NCI-H2196 treated with DMSO at 0.1 percent for 48 hours (cell line): ENCODE results near the gene ZFYVE21.

Experiments used
- DNase-seq: peaks from one replicate; lab custom pipeline; 2025; ENCODE audit not compliant: unreplicated experiment; lab: John Stamatoyannopoulos, UW

ZFYVE21 gene

DNA sequence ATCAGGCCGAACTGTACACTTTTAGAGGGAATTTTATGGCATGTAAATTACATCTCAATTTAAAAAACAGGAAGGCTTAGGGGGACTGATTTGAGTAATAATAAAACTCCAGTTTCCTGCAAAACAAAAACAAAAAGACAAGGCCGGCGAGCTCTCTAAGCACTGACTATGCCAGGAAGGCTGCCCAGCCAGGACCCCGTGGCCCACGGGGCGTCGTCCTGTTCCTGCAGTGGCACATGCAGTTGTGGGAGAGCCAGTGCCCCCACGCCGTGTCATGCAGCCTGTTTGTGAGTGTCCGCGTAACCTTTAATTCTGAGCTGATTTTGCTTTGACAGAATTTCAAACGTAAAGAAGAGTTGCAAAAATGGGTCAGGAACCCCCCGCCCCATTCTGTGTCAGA, 10.9 kb upstream of the ZFYVE21 start:
- no peak for DNase-seq

DNA sequence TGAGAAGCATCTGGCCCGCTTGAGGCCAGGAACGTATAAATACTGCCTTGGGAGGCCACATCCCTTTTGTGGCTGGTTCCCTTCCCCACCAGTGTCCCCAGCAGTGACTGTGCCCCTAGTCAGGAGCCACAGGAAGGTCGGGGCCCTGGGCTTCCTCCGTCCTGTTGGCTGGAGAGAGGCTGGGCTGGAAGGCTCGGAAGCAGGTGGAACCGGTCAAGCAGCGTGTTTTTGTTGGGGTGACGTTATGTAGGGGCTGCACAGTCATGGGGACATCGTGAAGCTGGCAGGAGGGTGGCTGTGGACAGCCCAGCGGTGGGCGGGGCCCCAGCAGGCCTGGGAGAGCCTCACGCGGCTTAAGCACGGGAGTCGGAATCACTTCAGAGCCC, 10.5 kb upstream of the ZFYVE21 start:
- no peak for DNase-seq

DNA sequence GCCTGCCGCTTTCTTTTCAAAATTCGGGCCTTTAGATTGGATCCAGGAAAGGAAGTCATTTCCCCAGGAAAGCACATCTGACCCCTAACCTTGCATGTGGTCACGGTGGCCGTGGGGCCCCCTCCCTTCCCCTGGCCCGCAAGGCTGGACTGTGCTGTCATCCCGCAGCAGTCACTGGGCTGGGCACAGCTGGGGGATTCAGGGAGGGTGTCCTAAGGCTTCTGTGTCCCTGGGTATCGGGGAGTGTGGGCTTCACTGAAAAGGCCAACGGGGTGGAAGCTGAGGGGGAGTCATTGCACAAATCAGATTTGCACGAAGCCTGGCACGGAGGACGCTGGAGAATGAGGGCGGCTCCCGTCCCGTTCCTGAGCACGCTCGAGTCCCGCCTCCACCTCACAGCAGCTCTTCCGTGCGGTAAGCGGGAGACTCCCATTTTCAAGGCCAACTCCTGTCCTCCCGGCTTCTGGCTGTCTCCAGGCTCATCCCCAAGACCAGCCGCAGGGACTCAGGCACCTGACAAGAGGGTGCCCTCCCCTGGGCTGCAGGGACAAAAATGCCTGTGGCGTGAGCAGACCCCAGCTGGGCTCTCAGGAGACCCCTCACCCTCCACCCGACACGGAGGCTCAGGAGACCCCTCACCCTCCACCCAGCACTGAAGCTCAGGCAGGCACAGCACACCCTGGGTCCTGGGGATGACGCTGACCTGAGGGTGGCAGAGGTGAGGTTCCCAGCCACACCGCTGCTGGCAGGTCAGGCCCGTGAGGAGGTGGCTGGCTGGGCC, 9.9 kb upstream of the ZFYVE21 start:
- DNase-seq = no peak

DNA sequence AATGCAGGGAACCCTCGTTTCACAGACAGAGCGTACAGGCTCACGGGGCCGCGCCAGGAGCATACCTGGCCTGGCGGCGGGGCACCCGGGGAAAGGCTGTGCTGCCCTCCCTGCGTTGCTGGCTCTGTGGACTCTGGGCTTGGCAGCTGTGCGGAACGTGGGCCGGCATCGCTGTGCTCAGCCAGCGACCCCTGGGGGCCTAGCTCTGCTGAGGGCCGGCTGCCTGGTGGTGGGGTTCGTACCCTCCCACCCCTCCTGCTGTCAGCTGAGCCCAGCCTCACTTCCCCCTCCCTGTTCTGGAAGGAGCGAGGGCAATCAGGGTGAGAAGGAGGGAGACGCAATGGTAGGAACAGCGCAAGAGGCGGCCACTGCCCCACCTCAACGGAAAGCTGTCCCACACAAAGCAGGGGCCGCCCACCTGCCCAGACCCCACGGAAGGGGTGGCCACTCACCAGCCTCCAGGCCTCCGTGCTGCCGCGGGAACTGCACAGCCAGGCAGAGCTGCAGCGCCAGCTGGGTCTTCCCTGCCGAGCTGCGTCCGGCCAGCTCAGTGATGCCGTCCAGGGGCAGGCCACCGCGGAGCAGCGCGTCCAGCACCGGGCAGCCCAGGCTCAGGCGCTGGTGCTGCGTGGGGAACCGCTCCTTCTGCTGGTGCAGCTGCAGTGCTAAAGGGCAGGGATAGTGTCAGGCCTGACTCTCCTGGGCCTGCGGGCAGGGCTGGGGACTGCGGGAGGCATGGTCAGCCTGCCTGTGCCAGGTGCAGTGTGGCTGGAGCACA, 8.9 kb upstream of the ZFYVE21 start:
- DNase-seq = no peak

DNA sequence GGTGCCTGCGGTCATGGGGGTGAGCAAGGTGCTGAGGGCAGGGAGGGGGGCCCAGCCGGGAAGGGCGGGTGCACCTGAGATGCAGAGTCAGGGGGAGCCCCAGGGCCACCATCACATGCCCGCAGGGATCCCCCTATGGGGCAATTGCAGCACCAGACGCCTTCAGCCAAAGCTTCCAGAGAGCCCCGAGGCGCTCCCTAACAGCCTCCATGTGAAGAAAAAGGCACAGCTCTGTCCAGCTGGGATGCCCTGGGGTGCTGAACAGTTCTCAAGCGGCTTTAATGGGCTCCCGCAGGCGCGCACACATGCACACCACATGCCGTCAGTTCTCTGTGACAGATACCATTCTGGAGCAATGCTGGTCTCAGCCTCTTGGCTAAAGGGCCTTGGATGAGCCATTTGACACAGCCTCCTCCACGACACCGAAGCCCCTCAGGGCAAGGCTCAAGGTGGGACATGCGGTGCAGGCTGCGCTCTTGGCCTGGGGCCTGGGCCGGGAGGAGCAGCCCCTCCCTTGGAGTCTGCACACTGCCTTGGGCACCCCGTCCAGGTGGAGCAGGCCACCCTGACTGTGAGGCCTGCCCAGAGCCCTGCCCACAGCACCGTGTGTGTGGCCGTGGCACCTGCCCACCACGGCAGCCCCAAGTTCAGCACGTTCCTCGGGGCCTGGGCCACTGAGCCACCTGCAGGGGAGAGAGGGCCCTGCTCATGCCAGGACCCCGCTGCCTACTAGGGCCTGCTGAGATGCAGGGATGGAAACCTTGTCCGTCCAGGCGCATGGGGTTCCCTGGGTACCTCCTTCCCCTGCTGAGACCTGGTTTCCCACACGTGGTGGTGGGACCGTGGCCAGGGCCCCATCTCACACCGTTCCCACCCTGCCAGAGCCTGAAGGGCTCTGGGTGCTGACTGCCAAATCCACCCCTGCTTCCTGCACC, 8.0 kb upstream of the ZFYVE21 start:
- DNase-seq = no peak

DNA sequence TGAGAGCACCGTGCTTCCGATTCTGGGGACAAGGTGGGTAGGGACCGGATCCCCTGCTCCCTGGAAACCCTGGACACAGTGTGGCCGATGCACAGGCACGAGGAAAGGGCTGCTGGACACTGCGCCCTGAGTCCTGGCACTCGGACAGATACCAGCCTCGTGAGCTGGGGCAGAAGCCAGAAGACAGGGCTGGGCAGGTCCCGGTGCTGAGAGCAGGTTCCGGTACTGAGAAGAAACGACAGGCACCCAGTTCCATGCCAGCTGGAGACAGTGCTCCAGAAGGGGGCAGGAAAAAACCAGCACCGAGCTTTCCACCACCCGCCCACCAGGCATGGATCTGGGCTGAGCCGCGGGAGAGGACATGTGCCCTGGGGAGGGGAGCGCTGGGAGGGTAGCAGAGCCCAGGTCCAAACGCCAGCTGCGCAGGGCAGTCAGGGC, 6.8 kb upstream of the ZFYVE21 start:
- no peak for DNase-seq

DNA sequence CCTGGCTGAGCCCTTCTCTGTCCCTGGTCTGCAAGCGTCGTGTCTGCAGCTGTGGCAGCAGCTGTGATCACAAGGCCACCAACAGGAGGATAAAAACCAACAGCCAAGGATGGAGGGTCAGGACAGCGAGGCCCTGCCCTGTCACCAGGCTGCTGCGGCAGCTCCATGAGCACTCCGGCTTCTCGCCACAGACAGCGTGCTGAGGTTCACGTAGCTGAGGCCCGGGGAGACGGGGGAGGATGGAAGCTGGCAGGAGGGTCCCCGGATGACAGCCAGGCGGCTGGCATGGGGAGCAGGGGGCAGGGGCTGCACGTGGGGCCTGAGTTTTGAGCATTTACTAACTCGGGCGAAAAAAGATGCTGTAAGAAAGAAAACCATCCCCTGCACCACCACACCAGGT, 5.8 kb upstream of the ZFYVE21 start:
- DNase-seq = no peak

DNA sequence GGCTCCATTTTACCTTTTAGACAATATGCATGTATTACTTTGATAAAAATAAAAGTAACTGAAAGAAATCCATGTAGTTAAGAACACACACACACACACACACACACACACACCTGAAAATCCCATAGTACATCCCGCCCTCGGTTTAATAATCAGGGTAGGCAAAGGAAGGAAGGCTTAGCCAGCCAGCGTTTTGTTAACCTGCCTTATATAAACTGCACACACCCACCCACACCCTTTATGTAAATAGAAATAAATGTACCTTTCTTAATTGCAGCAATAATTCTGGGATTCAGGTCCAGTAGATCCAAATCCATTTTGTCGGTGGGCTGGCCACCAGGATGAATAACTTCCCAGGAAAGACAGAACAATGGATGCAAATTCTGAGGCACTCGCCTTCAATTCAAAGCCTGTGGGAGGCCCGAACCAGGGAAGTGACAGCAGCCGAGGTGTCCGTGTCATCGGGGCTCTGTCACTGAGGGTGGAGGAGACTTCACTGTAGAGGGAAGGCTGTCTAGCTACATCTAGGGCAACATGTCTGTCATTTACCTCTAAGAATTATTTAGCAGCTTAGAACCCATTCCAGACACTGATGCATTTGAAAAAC, 4.7 kb upstream of the ZFYVE21 start:
- DNase-seq = no peak

DNA sequence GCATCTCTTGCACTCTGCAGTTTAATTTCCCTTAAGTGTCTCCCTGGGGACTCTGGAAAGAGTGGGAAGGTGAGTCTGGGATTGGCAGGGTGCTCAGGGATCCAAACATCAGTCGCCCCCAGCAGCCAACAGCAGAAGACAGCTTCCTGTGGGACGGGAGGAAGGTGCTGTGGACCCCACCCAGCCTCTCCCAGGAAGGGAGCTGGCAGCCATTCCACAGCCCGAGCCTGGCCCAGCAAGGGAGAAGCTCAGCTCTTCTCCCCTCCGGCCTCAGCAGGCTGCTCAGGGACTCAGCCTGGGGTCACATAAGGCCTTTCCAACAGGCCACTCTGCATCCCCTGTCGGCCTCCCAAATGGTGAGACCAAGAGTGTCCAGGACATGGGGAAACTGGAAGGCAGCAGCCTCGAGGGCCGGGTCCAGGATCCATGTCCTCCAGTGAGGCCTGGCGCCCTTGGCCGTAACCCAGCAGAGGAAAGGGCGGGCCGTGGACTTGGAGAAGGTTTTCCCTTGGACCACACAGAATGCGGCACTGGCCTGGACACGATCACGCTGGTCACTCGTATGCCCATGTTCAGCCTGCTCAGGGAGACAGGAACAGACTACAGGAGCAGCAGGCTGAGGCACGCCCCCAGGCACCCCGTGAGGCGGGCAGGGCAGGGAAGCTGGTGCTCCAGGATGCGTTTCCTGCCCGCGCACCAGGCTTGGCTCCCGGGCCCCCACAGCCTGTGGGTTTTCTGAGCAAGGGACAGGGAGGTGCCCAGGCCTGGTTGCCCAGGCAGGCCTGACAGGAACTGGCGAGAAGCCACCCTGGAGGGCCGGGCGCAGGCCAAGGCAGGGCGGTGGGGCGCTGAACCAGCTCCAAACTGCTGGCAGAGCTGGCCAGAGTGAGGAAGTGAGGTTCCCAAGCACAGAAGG, 3.8 kb upstream of the ZFYVE21 start:
- DNase-seq = peak; percentile 3

DNA sequence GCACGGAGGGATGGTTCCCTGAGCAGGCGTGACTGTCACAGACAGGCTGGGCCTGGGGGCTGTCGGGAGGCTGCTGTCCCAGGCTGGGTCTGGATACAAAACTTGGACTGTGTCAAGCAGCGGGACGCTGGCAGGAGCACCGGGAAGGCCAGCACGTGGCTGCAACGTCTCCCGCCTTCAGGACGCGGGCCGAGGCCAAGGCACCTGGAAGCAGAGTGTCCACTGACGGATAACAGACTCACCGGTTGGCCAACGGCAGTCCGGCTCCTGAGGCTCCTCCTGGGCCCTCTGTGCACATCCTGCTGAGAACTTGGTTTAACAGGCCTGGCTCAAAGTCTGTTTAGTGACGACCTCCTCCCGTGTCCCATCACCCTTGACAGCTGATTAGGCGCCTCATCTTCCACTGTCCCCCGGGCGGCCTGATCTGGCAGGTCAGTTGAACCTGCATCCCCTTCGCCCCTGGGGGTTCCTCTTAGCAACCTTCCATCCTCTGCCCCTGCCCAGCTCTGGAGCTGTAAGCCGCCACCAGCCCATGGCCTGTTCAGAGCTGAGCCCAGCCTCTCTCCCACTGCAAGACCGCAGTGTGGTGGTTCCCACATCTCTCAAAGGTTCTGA, 2.9 kb upstream of the ZFYVE21 start:
- DNase-seq = no peak

DNA sequence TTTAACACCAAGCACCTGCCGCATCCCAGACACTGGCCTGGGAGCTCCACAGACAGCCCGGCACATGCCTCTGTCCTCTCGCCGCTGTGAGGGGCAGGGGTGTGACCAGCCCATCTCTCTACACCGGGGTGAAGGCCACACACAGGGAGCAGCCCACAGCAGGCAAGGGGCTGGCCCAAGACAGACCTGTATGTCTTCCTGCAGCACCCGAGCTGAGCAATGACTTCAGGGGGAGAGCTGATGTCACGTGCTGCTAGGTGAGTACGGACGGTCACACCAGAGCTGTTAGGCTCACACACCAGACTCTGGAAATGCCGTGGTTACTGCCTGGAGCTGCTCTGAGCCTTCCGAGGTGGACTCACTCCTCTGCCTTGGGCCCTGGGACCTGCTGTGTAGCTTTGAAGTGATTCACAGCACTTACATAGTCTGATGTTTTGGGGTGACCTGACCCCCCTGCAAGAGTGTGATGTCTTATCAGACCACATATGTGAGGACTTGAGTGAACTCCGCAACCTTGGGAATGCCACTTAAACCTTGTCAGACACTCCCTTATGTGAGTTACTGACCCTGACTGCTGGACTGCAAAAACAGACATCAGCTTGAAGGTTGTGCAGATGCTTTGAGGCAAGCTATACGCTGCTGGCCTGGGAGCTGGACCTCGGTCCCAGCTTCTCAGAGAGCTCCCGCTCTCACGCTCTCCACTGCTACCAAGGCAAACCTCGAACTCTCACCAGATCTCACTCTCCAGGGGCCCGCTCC, 2.1 kb upstream of the ZFYVE21 start:
- no peak for DNase-seq

DNA sequence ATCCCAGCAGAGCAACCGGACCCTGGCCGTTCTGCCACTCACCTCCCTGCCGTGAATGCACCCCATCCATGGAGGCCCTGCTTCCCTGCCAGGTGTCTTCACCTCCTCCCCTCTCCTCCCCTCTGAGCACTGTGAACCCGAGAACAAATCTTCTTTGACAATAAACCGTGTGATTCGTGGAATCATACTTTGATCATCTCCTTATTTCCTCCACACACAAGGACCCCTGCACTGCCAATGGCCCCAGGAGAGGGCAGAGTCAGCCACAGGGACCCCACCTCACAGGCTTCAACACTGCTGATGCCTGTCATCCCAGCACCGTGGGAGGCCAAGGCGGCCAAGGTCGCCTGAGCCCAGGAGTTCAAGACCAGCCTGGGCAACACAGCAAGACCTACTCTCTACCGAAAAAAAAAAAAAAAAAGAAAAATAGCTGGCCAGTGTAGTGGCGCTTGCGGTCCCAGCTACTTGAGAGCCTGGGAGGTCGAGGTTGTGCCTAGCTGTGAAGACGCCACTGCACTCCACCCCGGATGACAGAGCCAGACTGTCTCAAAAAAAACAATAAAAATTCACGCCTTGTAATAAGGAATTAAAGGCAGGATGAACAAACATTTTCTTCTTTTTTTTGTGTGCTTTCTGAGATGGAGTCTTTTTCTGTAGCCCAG, 1.4 kb upstream of the ZFYVE21 start:
- DNase-seq = no peak

DNA sequence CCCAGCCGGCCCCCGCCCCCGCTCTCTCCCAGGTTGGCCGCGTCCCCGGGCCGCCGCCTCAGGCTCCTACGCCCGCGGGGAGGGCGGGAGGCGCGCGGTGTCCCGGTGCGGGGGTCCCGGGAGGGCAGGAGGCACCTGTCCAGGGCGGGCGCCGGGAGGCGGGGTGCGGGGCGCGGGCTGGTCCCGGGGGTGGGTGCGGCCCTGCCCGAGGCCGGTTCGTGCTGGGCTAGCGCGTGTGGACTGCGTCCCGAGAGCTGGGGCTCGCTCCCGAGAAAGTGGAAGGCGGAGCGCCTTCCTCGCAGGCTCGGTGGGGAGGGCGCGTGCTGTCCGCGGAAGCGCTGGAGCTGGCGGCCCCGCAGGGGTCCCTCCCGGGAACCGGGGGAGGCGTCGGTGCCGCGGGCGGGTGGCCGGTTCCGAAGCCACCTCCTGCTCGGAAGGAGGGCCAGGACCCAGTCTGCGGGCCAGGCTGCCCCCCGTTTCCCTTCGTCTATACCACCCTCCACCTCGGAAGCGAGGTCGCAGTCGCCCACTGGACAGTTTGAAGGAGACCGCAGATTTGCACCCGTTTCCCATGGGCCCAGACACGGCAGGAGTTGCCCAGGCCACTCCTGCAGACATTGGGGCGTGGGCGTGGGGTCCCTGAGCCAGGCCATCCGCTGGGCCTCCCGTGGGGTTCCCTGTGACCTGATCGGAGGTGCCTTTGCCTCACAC, 636 bp downstream of the ZFYVE21 start:
- DNase-seq = no peak

DNA sequence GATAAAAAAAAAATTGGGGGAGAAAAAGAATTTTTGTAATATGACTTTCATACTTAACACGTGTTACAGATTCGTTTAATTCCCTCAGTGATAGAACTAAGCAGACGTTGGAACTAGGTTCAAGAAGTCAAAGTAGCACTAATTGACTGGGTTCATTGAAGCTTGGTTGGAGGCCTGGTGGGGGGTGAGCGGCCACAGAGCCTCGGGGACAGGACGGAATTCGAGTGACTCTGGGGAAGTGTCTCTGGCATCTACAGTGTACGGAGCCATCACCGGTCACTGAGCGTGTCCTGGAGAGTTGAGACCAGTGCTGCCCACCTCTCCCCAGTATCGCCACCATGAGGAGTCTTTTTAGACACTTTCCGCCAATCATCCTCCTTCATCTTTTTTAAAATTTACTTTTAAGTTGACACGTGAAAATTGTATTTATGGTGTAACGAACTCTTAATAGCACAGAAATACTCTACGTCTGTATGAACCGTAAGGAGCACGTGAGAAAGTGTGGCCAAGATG, 1.3 kb downstream of the ZFYVE21 start:
- DNase-seq = no peak

DNA sequence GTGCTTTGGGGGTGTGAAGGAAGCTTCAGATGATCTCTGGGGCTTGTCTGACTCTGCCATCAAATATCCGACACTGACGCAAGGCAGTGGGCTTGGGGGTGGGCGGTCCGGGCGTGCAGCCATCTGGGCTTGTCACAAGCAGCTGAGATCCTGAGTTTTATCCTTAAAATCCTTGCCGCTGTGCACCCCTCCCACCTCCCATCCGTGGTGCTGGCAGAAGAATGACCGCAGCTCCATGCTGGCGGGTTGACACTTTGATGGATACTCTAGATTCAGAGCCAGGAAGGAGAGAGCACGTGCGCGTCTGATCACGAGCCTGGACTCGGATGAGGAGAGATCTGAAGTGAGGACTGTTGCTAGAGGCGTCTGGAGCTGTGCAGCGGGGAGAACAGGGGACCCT, 3.0 kb downstream of the ZFYVE21 start:
- no peak for DNase-seq

DNA sequence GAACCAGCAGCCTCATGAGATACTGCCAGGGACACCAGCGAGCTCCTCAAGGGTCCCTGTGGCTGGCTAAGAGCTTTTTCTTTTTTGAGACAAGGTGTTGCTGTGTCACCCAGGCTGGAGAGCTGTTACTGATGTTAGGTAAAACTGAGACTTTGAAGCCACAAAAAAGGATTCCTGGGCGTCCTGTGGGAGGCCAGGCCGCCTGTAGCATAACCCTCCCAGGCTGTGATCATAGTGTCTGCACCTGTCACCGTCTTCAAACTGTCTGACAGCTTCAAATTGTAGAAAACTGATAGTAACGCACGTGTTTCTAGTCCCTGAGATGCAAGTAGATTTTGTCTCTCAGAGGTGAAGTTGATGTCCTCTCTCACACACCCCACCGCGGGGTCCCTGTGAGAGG, 4.1 kb downstream of the ZFYVE21 start:
- DNase-seq = no peak

DNA sequence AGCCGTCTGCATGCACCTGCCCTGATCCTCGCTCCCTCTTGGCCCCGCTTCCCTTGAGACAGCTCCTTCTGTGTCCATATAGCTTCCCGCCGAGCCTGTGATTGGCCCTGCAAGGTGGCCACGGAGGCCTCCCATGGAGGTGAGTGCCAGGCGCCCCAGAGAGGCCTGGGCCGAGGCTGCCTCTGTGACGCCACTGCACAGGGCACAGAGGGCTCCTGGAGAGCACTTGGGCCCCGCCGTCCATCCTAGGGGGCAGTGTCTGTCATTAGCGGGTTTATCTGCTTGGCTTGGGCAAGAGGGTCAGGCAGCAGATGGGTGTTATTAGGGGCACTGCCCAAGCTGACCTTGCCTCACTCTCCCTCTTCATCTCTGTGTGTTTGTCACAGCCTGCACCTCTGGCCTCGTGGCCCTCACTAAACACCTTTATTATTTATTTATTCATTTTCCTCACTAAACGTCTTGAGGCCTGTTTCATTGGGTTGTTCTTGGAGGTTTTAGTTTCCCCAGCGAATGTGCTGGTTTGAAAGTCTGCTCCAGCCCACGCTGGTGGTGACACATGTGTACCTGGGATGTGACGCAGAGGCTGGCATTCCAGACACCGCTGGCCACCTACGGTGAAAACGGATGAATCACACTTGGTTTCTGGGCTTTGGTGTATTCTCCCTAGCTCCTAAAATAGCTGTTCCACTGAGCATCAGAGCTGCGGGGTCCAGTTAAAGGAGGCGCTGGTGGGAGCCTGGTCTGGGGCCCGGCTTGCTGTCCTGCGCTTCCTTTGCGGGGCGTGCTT, 5.9 kb downstream of the ZFYVE21 start:
- no peak for DNase-seq
